HCT116 (cell line): ENCODE data around the gene AKR7A3. TPM values are rescaled to one million over a fixed set of nuclear protein-coding genes. Genes with fewer than 3 reads are reported as not detected.

Source experiments
- ATAC-seq: fragments of 200-7000 bp; cut with Tn5 transposase; 2 replicates; pipeline ENCODE4 v1.9.1; 2020; ENCODE audit warnings: mild to moderate bottlenecking, moderate library complexity
- BruUV-seq: library from RNA; stranded (reverse); fragments of 400-500 nt; replicated peaks from 2 replicates; lab custom pipeline; 2021; lab: Mats Ljungman, UMichigan
- CTCF ChIA-PET: fragments of 300-600 bp; sonication (Branson Sonifier 250); formaldehyde crosslinking; loops from one replicate; lab custom pipeline; 2021; ENCODE audit warnings: antibody characterized with exemption; lab: Charles Lee
- POLR2A ChIA-PET: fragments of 300-600, 350-600 bp; sonication (Branson Sonifier 250); formaldehyde crosslinking; loops from one replicate; lab custom pipeline; 2021; ENCODE audit warnings: antibody characterized with exemption; lab: Charles Lee
- RAD21 ChIA-PET, 2 experiments: fragments of 300-600 bp; sonication (Branson Sonifier 250); formaldehyde crosslinking; loops; one replicate each; lab custom pipeline; 2023; ENCODE audit warnings: low total read pairs in 2 of 2; ENCODE audit not compliant: uncharacterized antibody in 2 of 2, unreplicated experiment in 2 of 2, low non-redundant PET in 1 of 2; lab: Charles Lee
- DNase-seq: peaks from one replicate; pipeline ENCODE4 v3.0.0-alpha.2; 2010; ENCODE audit warnings: low read depth, low spot score
- H2AFZ ChIP-seq: fragments of 200-600 bp; shearing (Covaris generic), sonication (generic); 2 replicates; pipeline ENCODE4 v1.6.1; 2017; ENCODE audit warnings: low read depth, mixed run types, mixed read lengths, antibody characterized with exemption, low read length; ENCODE audit not compliant: poor library complexity, severe bottlenecking
- H3K27ac ChIP-seq: 2 replicates; pipeline ENCODE4 v1.5.1; 2012; ENCODE audit warnings: low read depth, low read length
- H3K27me3 ChIP-seq: fragments of 200-600 bp; sonication (generic); 2 replicates; pipeline ENCODE4 v1.6.1; 2016; ENCODE audit warnings: mixed run types, low read length, mixed read lengths; ENCODE audit not compliant: insufficient read depth
- H3K36me3 ChIP-seq, 2 experiments: fragments of 200-500 bp in 1 of 2; fragments of 200-600 bp in 1 of 2; sonication (Bioruptor generic) in 1 of 2; sonication (generic) in 1 of 2; 2 replicates each; pipeline versions ENCODE4 v1.5.1 to v1.6.1; 2014 to 2016; ENCODE audit warnings: low read length in 2 of 2, inconsistent platforms in 1 of 2, mixed read lengths in 1 of 2, mixed run types in 1 of 2; ENCODE audit not compliant: insufficient read depth in 2 of 2, control insufficient read depth in 1 of 2
- H3K4me1 ChIP-seq, 2 experiments: fragments of 200-600 bp in 1 of 2; sonication (generic) in 1 of 2; 2 replicates each; pipeline versions ENCODE4 v1.5.1 to v1.6.1; 2012 to 2017; ENCODE audit warnings: low read length in 2 of 2, inconsistent platforms in 1 of 2, mild to moderate bottlenecking in 1 of 2, mixed read lengths in 1 of 2, mixed run types in 1 of 2, moderate library complexity in 1 of 2; ENCODE audit not compliant: insufficient read depth in 2 of 2, control insufficient read depth in 1 of 2
- H3K4me2 ChIP-seq: fragments of 200-600 bp; sonication (generic); 2 replicates; pipeline ENCODE4 v1.6.1; 2017; ENCODE audit warnings: mixed run types, low read length, mixed read lengths
- H3K4me3 ChIP-seq, 2 experiments: fragments of 200-600 bp in 1 of 2; sonication (generic) in 1 of 2; replicated peaks in 1 of 2; 2 replicates each; pipeline ENCODE4 v1.5.1; 2011 to 2016; ENCODE audit warnings: low read length in 2 of 2, control low read depth in 1 of 2, low read depth in 1 of 2, mild to moderate bottlenecking in 1 of 2, mixed read lengths in 1 of 2, mixed run types in 1 of 2
- H3K79me2 ChIP-seq: fragments of 200-600 bp; sonication (generic); 2 replicates; pipeline ENCODE4 v1.6.1; 2017; ENCODE audit warnings: mild to moderate bottlenecking, mixed run types, low read length, moderate library complexity, mixed read lengths; ENCODE audit not compliant: insufficient read depth
- H3K9ac ChIP-seq: fragments of 200-600 bp; sonication (generic); 2 replicates; pipeline ENCODE4 v1.6.1; 2016; ENCODE audit warnings: low read length, mixed read lengths
- H3K9me2 ChIP-seq: fragments of 200-600 bp; sonication (generic), shearing (Covaris generic); 2 replicates; pipeline ENCODE4 v1.6.1; 2017; ENCODE audit warnings: mixed run types, mild to moderate bottlenecking, moderate library complexity; ENCODE audit not compliant: insufficient read depth
- H3K9me3 ChIP-seq, 2 experiments: fragments of 200-500 bp in 1 of 2; fragments of 200-600 bp in 1 of 2; sonication (Bioruptor generic) in 1 of 2; sonication (generic) in 1 of 2; 2 replicates each; pipeline ENCODE4 v1.6.1; 2014 to 2017; ENCODE audit warnings: low read length in 2 of 2, mixed read lengths in 2 of 2, inconsistent platforms in 1 of 2, low read depth in 1 of 2, mild to moderate bottlenecking in 1 of 2, mixed run types in 1 of 2, moderate library complexity in 1 of 2; ENCODE audit not compliant: control insufficient read depth in 1 of 2, insufficient read depth in 1 of 2
- H4K20me1 ChIP-seq: fragments of 200-600 bp; sonication (generic), shearing (Covaris generic); 2 replicates; pipeline ENCODE4 v1.6.1; 2017; ENCODE audit warnings: mixed run types, mild to moderate bottlenecking, moderate library complexity; ENCODE audit not compliant: insufficient read depth
- CEBPB ChIP-seq: IDR thresholded peaks from 2 replicates; pipeline ENCODE4 v1.6.1; 2012; ENCODE audit warnings: low read depth
- EGR1 ChIP-seq: IDR thresholded peaks from 2 replicates; pipeline ENCODE4 v1.6.1; 2012; ENCODE audit warnings: low read depth
- EZH2phosphoT487 ChIP-seq: fragments of 200-600 bp; IDR thresholded peaks from 2 replicates; pipeline ENCODE4 v1.6.1; 2018; ENCODE audit warnings: antibody characterized with exemption, borderline replicate concordance
- FOSL1 ChIP-seq: IDR thresholded peaks from 2 replicates; pipeline ENCODE4 v1.6.1; 2012; ENCODE audit warnings: low read depth
- JUND ChIP-seq: IDR thresholded peaks from 2 replicates; pipeline ENCODE4 v1.6.1; 2012
- POLR2A ChIP-seq: IDR thresholded peaks from 2 replicates; pipeline ENCODE4 v1.7.0; 2011; ENCODE audit warnings: borderline replicate concordance; ENCODE audit not compliant: insufficient read depth, insufficient read length; ENCODE audit errors: extremely low read depth
- SRF ChIP-seq: IDR thresholded peaks from 2 replicates; pipeline ENCODE4 v1.6.1; 2012; ENCODE audit warnings: low read depth
- YY1 ChIP-seq: IDR thresholded peaks from 2 replicates; pipeline ENCODE4 v1.6.1; 2011; ENCODE audit warnings: low read length, low read depth, moderate library complexity, mild to moderate bottlenecking; ENCODE audit not compliant: insufficient replicate concordance; ENCODE audit errors: extremely low read depth
- ZNF274 ChIP-seq: fragments of 200-500 bp; sonication (Bioruptor generic); IDR thresholded peaks from 2 replicates; pipeline ENCODE4 v1.6.1; 2014; ENCODE audit warnings: mild to moderate bottlenecking, low read depth, low read length, inconsistent platforms
- intact Hi-C: fragments of 100-400 bp; cut with micrococcal nuclease; formaldehyde crosslinking; loops from 2 replicates; pipeline ENCODE4 v1.10.0; 2022
- total RNA-seq: library from RNA; stranded (reverse); gene quantifications from one replicate; pipeline ENCODE4 v1.2.1, GENCODE V29; 2021; ENCODE audit not compliant: unreplicated experiment
- TF ChIP-seq, protein P1 (sequence below): IDR thresholded peaks from 2 replicates; pipeline ENCODE4 v1.6.1; 2012; ENCODE audit warnings: low read depth
- TF ChIP-seq, protein P2 (sequence below): IDR thresholded peaks from 2 replicates; pipeline ENCODE4 v1.6.1; 2012

Gene AKR7A3
- total RNA-seq, 1 experiment from 2014 or later: 1.7 TPM

DNA sequence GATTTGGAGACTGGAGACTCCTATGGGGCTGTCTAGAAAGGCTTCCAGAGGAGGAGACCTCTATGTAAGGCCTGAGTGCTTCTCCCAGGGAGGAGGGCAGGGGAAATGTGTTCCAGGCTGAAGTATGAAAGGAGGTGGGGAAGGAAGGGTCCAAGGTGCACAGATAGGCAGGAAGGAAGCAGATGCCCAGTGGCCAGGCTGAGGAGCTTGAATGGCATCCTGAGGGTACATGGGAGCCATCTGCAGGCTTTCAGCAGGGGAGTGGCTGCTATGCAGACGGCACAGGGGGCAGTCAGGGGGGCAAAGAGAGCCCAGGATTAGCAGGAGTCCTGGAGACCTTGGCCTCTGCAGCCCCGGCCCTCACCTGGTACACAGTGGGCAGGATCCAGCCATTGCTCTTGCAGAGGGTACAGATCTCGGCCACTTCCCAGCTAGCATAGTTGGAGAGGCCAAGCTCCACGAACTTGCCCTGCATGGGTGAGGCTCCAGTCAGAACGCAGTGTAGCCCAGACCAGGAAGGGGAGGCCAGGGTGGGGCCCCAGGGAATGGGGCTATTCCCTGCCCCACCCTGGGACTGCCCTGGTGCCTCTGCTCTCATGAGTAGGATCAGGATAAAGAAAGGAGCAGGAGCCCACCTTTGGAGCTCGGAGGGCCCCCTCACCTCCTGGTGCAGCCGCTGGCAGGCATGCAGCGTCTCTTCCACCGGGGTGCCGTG lies 19.4 kb upstream of the AKR7A3 start:
- Histone ChIP-seq H3K9me3 (no peaks in the 10 kb centered on the region), H3K4me1 (peaks cover 7 to 16% of the 10 kb centered on the region in 2 experiments; a peak in 3 of 4 replicates), H4K20me1 (no peaks in the 10 kb centered on the region), H3K27ac (no peak overlapping the region), H2AFZ (no peak overlapping the region), H3K36me3 (peaks cover 27 to 31% of the 10 kb centered on the region in 2 experiments)
- no peak for DNase-seq
- TF ChIP-seq, protein P1, sequence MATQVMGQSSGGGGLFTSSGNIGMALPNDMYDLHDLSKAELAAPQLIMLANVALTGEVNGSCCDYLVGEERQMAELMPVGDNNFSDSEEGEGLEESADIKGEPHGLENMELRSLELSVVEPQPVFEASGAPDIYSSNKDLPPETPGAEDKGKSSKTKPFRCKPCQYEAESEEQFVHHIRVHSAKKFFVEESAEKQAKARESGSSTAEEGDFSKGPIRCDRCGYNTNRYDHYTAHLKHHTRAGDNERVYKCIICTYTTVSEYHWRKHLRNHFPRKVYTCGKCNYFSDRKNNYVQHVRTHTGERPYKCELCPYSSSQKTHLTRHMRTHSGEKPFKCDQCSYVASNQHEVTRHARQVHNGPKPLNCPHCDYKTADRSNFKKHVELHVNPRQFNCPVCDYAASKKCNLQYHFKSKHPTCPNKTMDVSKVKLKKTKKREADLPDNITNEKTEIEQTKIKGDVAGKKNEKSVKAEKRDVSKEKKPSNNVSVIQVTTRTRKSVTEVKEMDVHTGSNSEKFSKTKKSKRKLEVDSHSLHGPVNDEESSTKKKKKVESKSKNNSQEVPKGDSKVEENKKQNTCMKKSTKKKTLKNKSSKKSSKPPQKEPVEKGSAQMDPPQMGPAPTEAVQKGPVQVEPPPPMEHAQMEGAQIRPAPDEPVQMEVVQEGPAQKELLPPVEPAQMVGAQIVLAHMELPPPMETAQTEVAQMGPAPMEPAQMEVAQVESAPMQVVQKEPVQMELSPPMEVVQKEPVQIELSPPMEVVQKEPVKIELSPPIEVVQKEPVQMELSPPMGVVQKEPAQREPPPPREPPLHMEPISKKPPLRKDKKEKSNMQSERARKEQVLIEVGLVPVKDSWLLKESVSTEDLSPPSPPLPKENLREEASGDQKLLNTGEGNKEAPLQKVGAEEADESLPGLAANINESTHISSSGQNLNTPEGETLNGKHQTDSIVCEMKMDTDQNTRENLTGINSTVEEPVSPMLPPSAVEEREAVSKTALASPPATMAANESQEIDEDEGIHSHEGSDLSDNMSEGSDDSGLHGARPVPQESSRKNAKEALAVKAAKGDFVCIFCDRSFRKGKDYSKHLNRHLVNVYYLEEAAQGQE: no peak
- TF ChIP-seq FOSL1 (no peak), EZH2phosphoT487 (no peak)
- TF ChIP-seq, all 23 proteins: peak for 0
- H3K9me2 ChIP-seq: no peaks in the 10 kb centered on the region
- ChIA-PET POLR2A (no interaction called here), RAD21 (no interaction called here), CTCF (no interaction called here)
- H3K4me2 ChIP-seq: no peak overlapping the region
- BruUV-seq: no TSS peak
- no peaks in the 10 kb centered on the region for H3K27me3 ChIP-seq
- H3K9ac ChIP-seq: no peak overlapping the region
- intact Hi-C loops: no loop called here
- no peak for ATAC-seq
- H3K4me3 ChIP-seq: no peak overlapping the region
- H3K79me2 ChIP-seq: peaks cover 33% of the 10 kb centered on the region

DNA sequence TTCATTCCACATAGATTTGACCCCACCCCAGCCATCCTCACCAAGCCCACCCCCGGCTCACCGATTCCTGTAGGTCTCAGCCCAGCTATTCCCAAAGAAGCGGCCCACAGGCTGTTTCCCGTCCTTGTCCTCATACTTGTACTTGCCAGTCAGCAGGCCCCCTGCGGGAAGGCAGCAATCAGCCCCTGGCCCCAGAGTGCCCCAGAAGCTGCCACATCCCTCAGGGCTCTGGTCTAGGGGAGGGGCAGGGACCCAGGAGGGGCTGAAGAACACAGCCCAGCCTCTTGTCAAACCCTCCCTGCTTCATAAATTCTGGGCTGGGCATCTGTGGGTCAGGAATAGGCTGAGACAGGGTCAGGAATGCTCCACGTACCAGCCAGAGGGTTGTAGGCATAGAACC lies 18.4 kb upstream of the AKR7A3 start:
- no peaks in the 10 kb centered on the region for H3K27me3 ChIP-seq
- peaks cover 31% of the 10 kb centered on the region for H3K79me2 ChIP-seq
- H3K4me3 ChIP-seq: no peak overlapping the region
- H3K9ac ChIP-seq: no peak overlapping the region
- no peak overlapping the region for H2AFZ ChIP-seq
- H3K9me3 ChIP-seq: no peaks in the 10 kb centered on the region
- POLR2A ChIA-PET: no interaction called here
- CTCF ChIA-PET: no interaction called here
- no peak overlapping the region for H3K4me2 ChIP-seq
- intact Hi-C loops: no loop called here
- no peak for DNase-seq
- RAD21 ChIA-PET: no interaction called here
- peaks cover 30 to 34% of the 10 kb centered on the region in 2 experiments for H3K36me3 ChIP-seq
- ATAC-seq: no peak
- no peaks in the 10 kb centered on the region for H4K20me1 ChIP-seq
- H3K9me2 ChIP-seq: no peaks in the 10 kb centered on the region
- BruUV-seq: no TSS peak
- H3K4me1 ChIP-seq: peaks cover 5 to 9% of the 10 kb centered on the region in 2 experiments; a peak in 3 of 4 replicates
- H3K27ac ChIP-seq: no peak overlapping the region
- TF ChIP-seq ZNF274: no peak
- no peak for TF ChIP-seq JUND
- TF ChIP-seq CEBPB: no peak
- TF ChIP-seq SRF: no peak
- TF ChIP-seq, protein P2, sequence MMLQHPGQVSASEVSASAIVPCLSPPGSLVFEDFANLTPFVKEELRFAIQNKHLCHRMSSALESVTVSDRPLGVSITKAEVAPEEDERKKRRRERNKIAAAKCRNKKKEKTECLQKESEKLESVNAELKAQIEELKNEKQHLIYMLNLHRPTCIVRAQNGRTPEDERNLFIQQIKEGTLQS: no peak
- TF ChIP-seq YY1: no peak
- TF ChIP-seq EZH2phosphoT487: no peak
- TF ChIP-seq, protein P1: no peak
- no peak for TF ChIP-seq EGR1
- TF ChIP-seq FOSL1: no peak
- TF ChIP-seq POLR2A: no peak
